IPS-18c (cell line): ENCODE results near the gene TPSAB1.
"Not testable (repeated sequence)": the region's sequence is repeated elsewhere in the genome, so short reads cannot be mapped to it uniquely, and the experiment has no call there.

Source experiments
- H3K4me3 ChIP-seq: 2 replicates; pipeline ENCODE4 v1.7.0; 2013; ENCODE audit warnings: low read depth, mild to moderate bottlenecking, low read length, moderate library complexity; ENCODE audit not compliant: insufficient read depth
- H3K9me3 ChIP-seq: one replicate; pipeline ENCODE4 v1.6.1; 2013; ENCODE audit warnings: mild to moderate bottlenecking, low read length, moderate library complexity; ENCODE audit not compliant: control insufficient read depth, insufficient read depth

TPSAB1 gene

DNA sequence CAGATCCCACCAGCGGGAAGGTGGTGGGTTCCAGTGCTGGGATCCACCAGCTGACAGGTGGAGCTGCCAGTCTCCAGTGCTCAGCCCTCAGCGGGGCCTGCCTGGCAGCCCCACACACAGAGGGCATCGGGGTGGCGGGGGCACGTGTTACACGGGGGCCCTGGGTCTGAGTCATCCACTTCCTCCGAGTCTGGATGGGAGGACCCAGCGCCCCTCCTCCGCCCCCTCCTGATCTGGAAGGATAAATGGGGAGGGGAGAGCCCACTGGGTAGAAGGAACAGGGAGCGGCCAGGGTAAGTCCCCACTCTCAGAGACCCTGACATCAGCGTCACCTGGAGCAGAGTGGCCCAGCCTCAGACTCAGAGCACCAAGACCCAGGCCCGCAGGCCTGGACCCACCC is at the start of gene TPSAB1:
TSS of gene TPSAB1 (plus strand) at position 270 of the 400 bp plus-strand sequence. CDS start 234 bp downstream, outside the sequence.
- H3K9me3 ChIP-seq, H3K4me3 ChIP-seq: not testable (repeated sequence)

DNA sequence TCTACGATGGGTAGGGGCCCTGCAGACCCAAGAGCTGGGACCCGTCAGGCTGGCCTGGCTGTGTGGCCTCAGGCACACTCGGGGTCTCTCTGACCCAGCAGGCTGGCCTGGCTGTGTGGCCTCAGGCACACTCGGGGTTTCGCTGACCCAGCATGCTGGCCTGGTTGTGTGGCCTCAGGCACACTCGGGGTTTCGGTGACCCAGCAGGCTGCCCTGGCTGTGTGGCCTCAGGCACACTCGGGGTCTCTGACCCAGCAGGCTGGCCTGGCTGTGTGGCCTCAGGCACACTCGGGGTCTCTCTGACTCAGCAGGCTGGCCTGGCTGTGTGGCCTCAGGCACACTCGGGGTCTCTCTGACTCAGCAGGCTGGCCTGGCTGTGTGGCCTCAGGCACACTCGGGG is 49.7 kb upstream of the TPSAB1 start:
- not testable (repeated sequence) for H3K9me3 ChIP-seq, H3K4me3 ChIP-seq

DNA sequence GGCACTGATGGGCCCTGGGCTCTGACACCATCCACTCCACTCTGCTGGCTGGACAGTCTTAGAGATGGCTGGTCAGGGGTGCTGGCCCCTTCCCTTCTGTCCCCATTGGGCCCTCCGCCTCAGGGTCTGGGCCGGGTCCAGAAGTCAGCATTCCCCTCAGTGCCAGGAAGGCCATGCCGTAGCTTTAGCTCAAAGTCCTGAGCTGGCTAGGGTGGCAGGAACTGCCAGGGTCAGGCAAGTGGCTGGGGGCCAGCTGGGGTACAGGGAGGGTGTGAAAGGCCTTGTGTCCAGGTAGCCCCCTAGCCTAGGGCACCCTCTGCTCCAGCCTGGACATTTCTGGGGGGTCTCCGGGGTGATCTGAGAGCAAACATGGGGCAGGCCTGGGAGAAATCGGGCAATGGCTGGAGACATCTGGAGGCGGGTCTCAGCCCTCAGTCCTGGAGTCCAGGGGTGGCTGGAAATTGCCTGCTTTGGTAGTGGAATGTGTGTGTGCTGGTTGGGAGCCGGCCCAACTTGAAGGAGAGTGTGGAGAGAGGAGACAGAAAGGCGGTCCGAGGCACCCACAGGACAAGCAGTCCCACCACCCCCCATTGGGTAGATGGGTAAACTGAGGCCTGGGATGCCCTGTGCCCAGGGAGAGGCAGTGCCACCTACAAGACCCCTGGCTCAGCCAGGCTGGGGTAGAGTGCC is 48.0 kb upstream of the TPSAB1 start:
- Histone ChIP-seq H3K4me3 (no peak overlapping the region), H3K9me3 (no peaks in the 10 kb centered on the region)

DNA sequence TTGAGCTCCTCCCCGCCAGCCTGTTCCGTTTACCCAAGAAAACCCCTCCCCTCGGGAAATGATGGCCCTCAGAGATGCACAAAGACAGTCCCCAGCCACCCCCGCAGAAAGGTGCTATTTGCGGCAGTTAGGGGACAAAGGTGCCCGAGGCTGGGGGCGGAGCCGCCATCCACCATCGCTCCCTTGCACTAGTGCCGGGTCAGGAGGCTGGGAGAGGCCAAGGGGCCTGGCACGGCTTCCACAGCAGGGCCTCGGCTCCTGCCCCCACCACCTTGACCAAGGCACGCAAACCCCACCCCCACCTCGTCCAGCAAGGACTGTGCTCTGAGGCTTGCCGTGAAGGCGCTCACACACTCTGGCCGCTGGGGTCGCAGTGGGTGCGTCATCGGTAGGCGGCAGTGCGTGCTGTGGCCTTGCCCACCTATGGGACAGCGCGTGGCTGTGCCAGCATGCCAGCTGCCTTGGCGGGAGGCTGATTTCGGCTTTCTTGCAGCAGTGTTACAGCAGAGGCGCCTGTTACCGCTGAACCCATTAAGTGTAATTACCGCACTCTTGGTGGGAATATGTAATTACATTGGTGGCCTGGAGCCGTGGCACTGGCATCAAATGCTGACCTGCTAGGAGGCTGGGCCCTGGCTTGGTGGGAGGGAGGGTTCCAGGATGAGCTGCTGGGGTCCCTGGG is 47.2 kb upstream of the TPSAB1 start:
- H3K9me3 ChIP-seq = no peaks in the 10 kb centered on the region
- H3K4me3 ChIP-seq = no peak overlapping the region

DNA sequence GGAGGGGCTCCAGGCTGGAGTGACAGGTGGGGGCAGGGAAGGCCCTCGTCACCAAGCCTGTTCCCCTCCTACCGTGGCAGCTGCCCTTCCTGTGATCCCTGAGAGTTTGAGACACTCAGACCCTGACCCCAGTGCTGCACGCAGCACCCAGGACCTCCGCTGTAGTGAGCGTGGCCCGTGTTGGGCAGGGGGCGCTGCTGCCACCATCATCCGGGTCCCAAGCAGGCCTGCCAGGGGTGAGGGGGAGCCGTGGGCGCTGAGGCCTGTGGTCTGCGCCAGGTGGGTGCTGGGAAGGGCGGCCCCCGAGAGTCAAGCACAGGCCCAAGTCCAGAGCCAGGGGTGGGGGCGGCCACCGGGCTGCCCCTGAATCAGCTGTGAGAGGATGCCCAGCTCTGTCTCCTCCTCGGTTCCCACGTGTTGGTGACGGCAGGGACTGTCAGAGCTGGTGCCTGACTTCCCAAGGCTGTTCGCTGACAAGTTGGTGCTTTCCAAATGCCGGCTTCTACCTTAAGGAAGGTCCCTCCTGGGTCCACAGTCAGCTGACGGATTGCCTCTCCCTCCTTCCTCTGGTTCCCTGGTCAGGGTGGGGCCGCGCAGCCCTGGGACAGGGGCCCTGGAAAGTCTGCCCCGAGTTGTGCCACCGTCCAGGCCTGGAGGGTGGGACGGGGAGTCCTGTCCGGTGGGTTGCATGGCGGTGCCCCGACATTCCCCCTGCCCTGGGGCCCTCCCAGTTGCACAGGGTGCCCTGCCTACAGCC is 46.5 kb upstream of the TPSAB1 start:
- no peak overlapping the region for H3K4me3 ChIP-seq
- no peaks in the 10 kb centered on the region for H3K9me3 ChIP-seq

DNA sequence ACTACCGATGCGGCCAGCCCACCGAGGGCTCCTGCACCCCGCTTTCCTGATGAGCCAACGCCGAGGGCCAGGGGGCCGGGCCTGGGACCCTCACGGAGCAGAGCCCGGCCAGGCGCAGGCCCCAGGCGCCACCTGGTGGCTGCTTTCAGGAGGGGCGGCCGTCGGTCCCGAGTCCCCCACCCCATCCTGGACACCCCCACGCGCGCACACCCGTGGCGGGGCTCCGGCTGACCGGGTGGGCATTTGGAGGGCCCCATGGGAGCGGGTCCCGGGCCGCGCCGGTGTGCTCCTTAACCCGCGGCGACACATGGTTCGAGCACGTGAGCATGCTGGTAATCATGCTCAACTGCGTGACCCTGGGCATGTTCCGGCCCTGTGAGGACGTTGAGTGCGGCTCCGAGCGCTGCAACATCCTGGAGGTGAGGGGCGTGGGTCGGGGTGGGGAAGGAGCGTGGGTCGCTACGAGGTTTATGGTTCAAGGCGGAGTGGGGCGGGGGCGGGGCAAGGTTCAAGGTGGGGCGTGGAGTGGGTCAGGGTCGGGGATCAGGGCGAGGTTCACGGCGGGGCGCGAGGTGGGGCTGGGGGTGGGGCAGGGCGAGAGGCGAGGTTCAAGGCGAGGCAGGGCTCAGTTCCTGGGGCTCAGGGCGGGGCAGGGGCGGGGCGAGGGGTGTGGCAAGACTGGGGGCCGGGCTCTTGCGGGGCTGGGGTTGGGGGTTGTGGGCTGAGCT is 45.7 kb upstream of the TPSAB1 start:
- Histone ChIP-seq H3K4me3 (no peak overlapping the region), H3K9me3 (no peaks in the 10 kb centered on the region)

DNA sequence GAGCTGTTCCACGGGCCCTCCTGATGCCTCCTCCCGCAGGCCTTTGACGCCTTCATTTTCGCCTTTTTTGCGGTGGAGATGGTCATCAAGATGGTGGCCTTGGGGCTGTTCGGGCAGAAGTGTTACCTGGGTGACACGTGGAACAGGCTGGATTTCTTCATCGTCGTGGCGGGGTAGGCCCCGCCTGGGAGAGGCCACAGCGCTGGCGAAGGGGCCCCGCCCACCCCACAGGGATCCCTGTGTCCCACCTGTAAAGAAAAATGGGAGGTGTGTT is 45.2 kb upstream of the TPSAB1 start:
- Histone ChIP-seq H3K4me3 (no peak overlapping the region), H3K9me3 (no peaks in the 10 kb centered on the region)

DNA sequence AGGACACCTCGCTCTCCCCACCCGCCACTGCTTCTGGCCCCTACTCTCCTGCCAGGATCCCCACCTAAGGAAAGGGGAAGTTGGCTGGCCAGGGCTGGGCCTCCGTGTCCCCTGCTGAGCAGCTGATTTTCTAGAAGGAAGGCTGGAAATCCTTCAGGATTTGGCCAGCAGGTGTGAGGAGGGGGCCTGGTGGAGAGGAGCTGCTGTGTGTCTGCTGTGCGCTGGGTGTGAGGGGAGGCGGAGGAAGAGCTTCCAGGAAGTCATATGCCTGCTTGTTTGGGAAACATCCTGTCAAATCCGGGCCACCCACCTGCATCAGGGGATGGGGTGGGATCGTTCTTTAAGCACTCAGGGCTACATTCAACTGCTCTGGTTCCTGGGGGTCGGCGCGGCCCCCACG is 44.0 kb upstream of the TPSAB1 start:
- no peaks in the 10 kb centered on the region for H3K9me3 ChIP-seq
- no peak overlapping the region for H3K4me3 ChIP-seq

DNA sequence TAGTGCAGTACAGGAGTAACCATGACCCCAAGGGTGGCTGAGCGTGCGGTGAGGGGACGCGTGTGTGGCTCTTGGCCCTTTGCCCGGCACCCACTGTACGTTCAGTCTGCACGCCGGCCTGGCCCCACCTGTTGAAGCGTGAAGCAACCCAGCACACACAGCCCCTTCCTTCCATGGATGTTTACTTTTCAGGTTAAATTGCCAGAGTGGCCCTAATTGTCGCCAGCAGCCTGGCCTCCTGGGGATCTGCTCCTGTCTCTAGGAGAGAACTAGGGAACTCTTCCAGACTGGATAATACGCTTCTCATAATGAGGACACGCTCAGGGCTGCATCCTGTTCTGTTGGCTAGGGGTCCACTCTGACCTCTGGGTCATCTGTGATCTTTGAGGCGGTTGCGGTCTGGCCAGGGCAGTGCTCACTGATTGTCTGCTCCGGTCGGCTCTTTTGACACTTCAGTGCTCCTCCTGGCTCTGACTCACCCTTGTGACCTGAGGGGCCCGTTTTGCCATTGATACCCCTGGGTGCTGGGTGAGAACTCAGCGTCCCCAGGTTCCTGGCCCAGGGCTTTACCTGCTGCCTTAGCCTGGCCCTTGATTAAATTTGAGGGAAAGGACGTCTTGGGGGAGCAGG is 43.2 kb upstream of the TPSAB1 start:
- H3K4me3 ChIP-seq = no peak overlapping the region
- no peaks in the 10 kb centered on the region for H3K9me3 ChIP-seq

DNA sequence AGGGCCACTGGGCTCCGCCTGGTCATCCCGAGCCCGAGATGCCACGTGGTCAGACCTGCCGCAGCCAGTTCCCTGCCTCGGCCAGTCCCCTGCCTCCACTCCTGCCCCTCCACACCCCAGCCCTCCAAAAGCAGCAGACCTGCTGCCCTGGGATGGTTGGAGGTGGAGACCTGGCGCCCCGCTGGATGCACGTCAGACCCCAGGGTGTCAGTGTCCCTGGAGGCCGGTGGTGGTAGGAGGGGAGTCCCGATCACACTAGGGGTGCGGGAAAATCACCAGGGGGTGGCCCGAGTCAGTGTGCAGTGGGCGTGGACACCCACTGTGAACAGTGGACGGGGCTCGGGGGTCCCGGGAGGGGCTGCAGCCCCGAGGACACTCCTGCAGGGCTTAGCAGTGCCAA is 42.3 kb upstream of the TPSAB1 start:
- H3K9me3 ChIP-seq = no peaks in the 10 kb centered on the region
- H3K4me3 ChIP-seq = no peak overlapping the region; the same call in 1 of the 2 replicates

DNA sequence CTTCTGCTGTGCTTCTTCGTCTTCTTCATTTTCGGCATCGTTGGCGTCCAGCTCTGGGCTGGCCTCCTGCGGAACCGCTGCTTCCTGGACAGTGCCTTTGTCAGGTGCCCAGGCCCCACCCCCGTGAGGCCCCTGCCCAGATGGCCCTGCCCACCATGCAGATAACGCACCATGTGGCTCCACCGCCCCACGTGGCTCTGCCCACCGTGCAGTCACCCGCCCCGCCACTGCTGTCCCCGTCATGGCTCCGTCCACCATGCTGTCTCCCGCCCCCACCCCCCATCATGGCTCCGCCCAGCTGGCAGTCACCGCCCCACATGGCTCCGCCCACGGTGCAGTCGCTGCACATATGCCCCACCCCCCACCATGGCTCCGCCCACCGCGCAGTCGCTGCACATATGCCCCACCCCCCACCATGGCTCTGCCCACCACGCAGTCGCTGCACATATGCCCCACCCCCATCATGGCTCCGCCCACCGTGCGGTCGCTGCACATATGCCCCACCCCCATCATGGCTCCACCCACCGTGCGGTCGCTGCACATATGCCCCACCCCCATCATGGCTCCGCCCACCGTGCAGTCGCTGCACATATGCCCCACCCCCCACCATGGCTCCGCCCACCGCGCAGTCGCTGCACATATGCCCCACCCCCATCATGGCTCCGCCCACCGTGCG is 41.7 kb upstream of the TPSAB1 start:
- not testable (repeated sequence) for H3K9me3 ChIP-seq

DNA sequence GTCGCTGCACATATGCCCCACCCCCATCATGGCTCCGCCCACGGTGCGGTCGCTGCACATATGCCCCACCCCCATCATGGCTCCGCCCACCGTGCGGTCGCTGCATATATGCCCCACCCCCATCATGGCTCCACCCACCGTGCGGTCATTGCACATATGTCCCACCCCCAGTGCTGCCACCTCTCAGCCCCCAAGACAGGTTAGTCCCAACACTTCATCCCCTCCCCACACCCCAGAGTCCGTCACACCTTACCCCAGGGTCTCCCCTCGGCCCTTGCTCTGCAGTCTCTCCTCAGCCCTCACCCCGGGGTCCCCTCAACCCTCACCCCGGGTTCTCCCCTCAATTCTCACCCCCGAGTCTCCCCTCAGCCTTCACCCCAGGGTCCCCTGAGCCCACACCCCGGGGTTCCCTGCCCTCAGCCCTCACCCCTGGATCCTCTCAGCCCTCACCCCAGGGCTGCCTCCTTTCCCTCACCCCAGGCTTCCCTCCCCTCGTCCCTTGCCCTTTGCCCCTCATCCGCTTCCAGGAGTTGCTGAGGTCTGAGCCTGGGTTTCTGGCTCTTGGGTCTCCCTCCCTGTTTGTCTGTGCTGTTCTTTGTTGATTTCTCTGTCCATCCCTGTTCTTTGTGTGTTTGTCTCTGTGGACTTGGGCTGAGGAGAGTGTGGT is 41.0 kb upstream of the TPSAB1 start:
- Histone ChIP-seq H3K9me3 (no peaks in the 10 kb centered on the region), H3K4me3 (no peak overlapping the region)

More for the DNA sequence above, 41.7 kb upstream of the TPSAB1 start:
- H3K4me3 ChIP-seq = not testable (repeated sequence)

DNA sequence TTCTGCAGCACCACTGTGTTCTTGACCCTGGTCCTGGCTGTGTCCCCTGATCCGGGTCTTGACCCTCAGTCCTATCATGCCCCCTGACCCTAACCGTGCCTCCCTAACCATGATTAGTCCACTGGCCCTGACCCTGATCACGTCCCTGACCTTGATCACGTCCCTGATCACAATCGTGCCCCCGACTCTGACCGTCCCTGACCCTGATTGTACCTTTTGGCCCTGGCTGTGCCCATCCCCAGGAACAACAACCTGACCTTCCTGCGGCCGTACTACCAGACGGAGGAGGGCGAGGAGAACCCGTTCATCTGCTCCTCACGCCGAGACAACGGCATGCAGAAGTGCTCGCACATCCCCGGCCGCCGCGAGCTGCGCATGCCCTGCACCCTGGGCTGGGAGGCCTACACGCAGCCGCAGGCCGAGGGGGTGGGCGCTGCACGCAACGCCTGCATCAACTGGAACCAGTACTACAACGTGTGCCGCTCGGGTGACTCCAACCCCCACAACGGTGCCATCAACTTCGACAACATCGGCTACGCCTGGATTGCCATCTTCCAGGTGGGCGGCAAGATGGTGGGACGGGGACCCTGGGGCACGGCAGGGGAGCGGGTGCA is 40.4 kb upstream of the TPSAB1 start:
- Histone ChIP-seq H3K4me3 (no peak overlapping the region), H3K9me3 (no peaks in the 10 kb centered on the region)

DNA sequence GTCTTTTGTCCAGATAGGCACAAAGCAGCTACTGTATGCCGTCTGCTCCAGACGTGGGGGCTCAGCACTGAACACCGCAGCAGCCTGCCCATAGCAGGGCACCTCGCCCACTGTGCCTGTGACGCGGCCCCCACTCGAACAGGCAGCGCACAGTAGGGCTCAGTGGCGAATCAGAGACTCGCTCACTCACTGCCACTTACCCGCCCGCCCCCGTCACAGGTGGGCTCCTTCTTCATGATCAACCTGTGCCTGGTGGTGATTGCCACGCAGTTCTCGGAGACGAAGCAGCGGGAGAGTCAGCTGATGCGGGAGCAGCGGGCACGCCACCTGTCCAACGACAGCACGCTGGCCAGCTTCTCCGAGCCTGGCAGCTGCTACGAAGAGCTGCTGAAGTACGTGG is 39.1 kb upstream of the TPSAB1 start:
- no peak overlapping the region for H3K4me3 ChIP-seq
- H3K9me3 ChIP-seq = no peaks in the 10 kb centered on the region

DNA sequence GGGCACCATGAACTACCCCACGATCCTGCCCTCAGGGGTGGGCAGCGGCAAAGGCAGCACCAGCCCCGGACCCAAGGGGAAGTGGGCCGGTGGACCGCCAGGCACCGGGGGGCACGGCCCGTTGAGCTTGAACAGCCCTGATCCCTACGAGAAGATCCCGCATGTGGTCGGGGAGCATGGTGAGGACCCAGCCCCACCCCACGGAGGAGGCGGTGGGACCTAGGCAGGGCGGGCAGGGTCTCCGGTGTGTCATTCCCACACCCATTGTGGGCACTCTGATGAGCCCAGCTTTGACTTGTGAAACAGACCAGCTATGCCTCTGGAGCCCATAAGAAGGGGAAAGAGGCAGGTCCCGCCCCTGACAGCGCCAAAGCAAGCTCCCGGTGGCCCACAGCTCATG is 38.2 kb upstream of the TPSAB1 start:
- H3K4me3 ChIP-seq = no peak overlapping the region

DNA sequence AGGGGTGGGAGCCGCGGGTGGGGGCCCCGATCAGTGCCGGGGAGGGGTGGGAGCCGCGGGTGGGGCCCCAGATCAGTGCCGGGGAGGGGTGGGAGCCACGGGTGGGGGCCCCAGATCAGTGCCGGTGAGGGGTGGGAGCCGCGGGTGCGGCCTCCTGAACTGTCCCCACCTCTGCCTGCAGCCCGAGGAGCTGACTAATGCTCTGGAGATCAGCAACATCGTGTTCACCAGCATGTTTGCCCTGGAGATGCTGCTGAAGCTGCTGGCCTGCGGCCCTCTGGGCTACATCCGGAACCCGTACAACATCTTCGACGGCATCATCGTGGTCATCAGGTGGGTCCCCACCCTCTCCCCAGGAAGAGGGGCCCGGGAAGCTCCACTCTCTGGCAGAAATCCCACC is 35.6 kb upstream of the TPSAB1 start:
- H3K9me3 ChIP-seq = no peaks in the 10 kb centered on the region
- H3K4me3 ChIP-seq = no peak overlapping the region

More for the DNA sequence above, 38.2 kb upstream of the TPSAB1 start:
- no peaks in the 10 kb centered on the region for H3K9me3 ChIP-seq
